HFF-Myc (cell line): ENCODE results near the gene LUM.

ENCODE experiments used
- DNase-seq: peaks from one replicate; pipeline ENCODE4 v3.0.0-alpha.2; 2011; ENCODE audit warnings: low read depth; ENCODE audit errors: extremely low read depth
- H3K4me3 ChIP-seq: replicated peaks from 2 replicates; pipeline ENCODE4 v1.5.1; 2011; ENCODE audit warnings: low read depth, mild to moderate bottlenecking, control low read depth, low read length
- CTCF ChIP-seq: IDR thresholded peaks from 2 replicates; pipeline ENCODE4 v1.5.1; 2012; ENCODE audit warnings: mild to moderate bottlenecking, low read depth, low read length, control low read depth; ENCODE audit errors: missing control alignments

LUM gene

GRCh38 chr12:91070936-91071335 lies 40.4 kb downstream of the LUM start:
- TF ChIP-seq CTCF = no peak

GRCh38 chr12:91065396-91065795 lies 45.9 kb downstream of the LUM start:
- H3K4me3 ChIP-seq = no peak overlapping the region
- DNase-seq = no peak
- TF ChIP-seq CTCF = no peak

More at GRCh38 chr12:91070936-91071335, 40.4 kb downstream of the LUM start:
- no peak overlapping the region for H3K4me3 ChIP-seq
- no peak for DNase-seq

GRCh38 chr12:91064640-91065039 lies 46.7 kb downstream of the LUM start:
- H3K4me3 ChIP-seq = no peak overlapping the region
- no peak for TF ChIP-seq CTCF
- DNase-seq = no peak

- no peak for TF ChIP-seq CTCF
- no peak for DNase-seq
- no peak overlapping the region for H3K4me3 ChIP-seq
These were observed 50.2 kb downstream of the LUM start for GRCh38 chr12:91061091-91061490.

GRCh38 chr12:91059211-91059610 lies 52.1 kb downstream of the LUM start:
- no peak for DNase-seq
- no peak for TF ChIP-seq CTCF
- H3K4me3 ChIP-seq = no peak overlapping the region

- no peak for DNase-seq
- TF ChIP-seq CTCF = no peak
These were observed 52.5 kb downstream of the LUM start for GRCh38 chr12:91058786-91059185.

More at GRCh38 chr12:91058786-91059185, 52.5 kb downstream of the LUM start:
- H3K4me3 ChIP-seq = no peak overlapping the region
